GF-D8 (cell line): ENCODE data around the gene PLXNA4.

Experiments
- DNase-seq: peaks from one replicate; lab custom pipeline; 2025; lab: John Stamatoyannopoulos, UW

The PLXNA4 gene

DNA sequence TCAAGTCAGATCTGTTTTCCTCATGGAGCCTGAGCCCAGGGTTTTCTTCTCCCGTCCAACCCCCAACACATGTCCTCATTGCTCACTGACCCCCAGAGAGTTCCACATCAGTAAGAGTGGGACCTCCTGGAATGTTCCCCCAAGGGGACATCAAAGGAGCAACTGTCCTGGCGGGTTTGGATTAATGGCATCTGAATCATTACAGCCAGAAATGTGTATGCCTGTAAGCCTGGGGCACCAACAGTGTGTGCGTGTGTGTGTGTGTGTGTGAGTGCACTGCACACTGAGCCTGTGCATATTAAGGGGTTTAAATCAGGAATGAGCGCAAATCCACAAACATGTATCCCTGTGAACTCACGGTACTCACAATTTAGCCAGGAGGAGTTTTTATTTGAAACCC is 222.3 kb downstream of the PLXNA4 start:
- DNase-seq, result no peak

DNA sequence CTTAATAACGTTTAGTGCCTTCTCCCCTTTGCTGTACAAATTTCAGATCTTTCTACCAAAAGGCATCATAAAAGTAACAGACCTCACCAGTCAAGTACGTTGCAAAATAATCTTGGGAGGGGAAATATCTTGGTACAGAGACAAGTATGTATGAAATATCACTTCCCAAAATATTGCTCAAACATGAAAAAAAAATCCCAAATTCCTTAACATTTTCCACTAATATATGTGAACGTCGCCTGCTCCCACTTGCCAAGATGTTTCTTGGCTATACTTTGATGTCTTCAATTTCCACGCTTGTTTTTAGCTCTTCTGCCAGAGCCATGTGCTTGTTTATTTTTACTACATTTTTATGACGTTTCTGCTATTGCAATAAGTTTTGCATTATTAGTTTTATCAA is 223.5 kb downstream of the PLXNA4 start:
- no peak for DNase-seq

- DNase-seq, result no peak
These were observed 224.2 kb downstream of the PLXNA4 start for GRCh38 chr7:132351954-132352499.

GRCh38 chr7:132350741-132351140 is 225.5 kb downstream of the PLXNA4 start:
- no peak for DNase-seq

GRCh38 chr7:132349075-132349474 is 227.2 kb downstream of the PLXNA4 start:
- DNase-seq, result no peak

DNA sequence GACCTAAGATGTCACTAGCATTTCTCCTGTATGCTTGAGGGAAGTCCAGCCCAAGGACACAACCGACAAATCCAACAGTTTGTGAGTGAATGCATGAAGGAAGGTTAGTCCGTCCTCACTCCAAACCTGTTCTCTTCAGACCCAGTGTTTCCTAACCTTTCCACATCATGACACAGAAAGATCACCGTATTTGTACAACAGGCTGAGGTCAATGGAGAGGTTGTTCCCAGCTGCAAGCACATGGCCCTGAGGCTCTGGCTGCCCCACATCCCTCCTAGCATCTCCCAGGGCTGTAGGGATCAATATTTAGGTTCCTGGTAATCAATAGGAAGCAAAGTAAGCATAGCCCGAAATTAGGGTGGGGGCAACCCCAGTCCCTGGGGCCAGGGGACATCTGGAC is 227.9 kb downstream of the PLXNA4 start:
- no peak for DNase-seq

DNA sequence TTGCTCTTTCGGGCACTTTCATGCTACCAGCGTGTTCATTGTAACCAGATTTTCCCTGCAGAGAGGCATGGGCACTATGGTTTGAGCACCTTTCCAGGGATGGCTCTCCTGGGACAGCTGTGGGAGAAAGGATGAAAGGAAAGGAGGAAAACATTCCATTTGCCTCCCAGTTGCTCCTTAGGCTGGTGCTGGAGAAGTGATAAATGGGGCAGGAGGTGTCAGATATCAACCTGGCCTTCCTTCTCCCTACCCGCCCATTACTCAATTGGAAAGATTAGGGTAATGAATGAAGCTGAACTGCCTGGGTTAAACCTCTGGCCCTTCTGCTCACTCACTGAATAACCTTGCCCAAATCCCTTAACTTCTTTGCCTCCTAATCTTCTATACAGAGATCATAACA is 228.4 kb downstream of the PLXNA4 start:
- no peak for DNase-seq

DNA sequence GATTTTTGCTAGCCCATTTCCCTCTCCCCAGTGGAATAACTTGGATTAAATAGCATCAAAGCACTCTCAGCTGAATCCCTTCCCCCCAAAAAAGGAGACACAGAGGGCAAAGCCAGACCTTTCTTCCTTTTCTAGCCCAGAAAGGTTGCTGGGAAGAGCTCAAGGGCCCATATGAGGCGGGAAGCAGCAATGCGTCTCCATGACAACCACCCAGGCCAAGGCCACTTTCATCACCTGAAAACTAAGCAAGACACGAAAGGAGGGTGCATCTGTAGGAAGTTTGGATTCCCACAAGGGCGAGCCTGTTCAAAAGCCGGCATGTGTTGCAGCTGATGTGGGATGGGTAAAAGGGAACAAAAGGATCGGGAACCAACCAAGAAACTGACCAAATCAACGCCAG is 229.1 kb downstream of the PLXNA4 start:
- no peak for DNase-seq

- no peak for DNase-seq
These were observed 230.6 kb downstream of the PLXNA4 start for GRCh38 chr7:132345543-132346129.

- no peak for DNase-seq
These were observed 231.2 kb downstream of the PLXNA4 start for GRCh38 chr7:132345030-132345429.

GRCh38 chr7:132343199-132343598 is 233.1 kb downstream of the PLXNA4 start:
- DNase-seq, result no peak

- no peak for DNase-seq
These were observed 238.7 kb downstream of the PLXNA4 start for GRCh38 chr7:132337450-132338080.

GRCh38 chr7:132336797-132337196 is 239.5 kb downstream of the PLXNA4 start:
- DNase-seq, result no peak

DNA sequence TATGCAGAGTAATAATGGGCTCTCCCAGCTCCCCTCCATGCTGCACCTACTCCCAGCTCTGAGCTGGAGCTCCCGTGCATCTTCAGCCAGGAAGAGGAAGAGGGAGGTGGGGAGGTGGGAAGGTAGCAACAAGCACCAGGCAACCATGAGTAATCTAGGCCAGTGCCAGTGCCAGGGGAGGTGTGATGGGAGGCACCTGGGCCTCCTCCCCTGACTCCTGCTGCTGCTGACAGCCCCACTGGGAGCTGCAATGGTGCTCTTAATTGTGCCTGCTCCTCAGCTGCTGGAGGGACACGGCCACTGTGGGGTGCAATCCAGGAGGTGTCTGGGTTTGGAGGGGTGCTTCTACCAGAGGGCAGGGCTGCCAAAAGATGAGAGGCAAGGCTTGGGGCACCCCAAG is 243.0 kb downstream of the PLXNA4 start:
- no peak for DNase-seq

- no peak for DNase-seq
These were observed 247.5 kb downstream of the PLXNA4 start for GRCh38 chr7:132328760-132329159.

DNA sequence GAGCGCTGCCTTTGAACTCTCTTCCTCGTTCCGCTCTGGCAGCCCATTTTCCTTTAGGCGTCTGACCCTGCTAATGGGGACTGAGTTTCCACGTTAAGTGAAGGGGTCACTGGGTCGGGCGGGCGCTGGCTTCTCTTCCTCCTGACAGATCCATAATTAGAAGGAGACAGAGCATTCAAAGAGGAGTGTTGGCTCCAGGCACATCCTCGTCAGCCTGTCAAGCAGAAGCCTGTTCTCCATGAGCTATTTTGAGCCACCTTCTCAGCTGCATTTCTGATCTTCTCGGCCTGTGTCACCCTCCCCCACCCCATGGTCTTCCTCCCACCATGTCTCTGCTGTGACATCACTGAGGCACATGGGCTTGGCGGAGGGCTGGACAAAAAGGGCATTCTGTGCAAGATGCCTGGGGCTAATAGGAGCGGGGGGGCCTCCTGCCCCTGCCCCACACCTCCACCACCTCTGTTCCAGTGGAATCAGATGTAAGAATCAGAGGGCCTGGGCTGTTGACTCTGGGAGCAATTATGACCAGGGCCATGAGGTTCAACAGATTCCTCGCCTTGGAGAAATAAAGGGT is 248.1 kb downstream of the PLXNA4 start:
- DNase-seq, result no peak

DNA sequence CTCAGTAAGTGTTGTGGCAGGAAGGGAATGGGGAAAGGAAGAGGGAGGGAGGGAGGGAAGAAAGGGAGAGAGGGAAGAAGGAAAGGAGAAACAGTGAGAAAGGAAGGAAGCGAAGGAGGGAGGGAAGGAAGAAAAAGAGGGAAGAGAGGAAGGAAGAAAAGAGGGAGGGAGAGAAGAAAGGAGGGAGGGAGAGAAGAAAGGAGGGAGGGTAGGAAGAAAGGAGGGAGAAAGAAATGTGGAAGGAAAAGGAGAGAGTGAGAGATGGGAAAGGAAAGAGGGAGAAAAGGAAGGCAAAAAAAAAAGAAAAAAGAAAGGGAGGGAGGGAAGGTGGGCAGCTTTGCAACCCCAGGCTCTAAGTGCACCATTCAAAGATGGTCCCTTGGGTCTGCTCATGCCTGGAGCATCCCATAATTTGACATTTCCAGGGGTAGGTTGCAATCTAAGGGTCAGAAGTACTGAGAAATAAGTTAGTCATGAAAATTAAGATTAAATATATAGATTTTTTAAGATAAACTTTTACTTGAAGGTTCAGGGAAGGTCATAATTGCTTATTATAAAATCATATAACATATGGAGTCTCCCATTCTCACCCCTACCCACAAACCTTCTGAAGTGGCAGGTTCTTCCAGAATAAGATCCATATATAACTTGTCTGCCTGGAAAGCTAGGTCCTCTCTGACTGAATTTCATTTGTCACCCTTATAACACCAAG is 249.2 kb downstream of the PLXNA4 start:
- DNase-seq, result no peak

- DNase-seq, result no peak
These were observed 253.3 kb downstream of the PLXNA4 start for GRCh38 chr7:132322970-132323369.

GRCh38 chr7:132321387-132321786 is 254.9 kb downstream of the PLXNA4 start:
- no peak for DNase-seq

DNA sequence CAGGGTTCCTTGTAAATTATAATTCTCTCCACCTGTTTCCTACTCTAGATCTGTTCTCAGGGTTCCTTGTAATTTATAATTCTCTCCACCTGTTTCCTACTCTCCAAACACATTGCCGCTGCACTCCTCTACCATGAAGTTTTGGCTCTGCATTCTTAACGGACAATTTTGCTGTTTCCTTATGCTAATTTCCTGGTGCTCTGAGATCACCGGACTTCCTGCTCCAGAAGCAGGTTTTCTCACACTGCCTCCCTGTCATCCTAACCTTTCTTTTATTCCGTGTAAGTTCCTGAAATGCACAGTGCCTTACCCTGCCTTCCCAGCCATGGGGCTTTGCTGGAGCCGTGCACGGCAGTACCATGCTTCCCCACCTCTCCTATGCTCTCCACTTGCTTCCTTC is 256.8 kb downstream of the PLXNA4 start:
- DNase-seq, result no peak

- DNase-seq, result peak; percentile 50
These were observed 257.6 kb downstream of the PLXNA4 start for GRCh38 chr7:132318352-132319318.
